T47D (cell line): ENCODE data around the gene SLC13A2.
"Not testable (repeated sequence)": the region's sequence is repeated elsewhere in the genome, so short reads cannot be mapped to it uniquely, and the experiment has no call there.

Source experiments
- DNase-seq, 2 experiments: peaks; one replicate each; pipeline versions ENCODE4 v3.0.0 to v3.0.0-alpha.2; 2011 to 2012; ENCODE audit warnings: low read depth in 1 of 2, low spot score in 1 of 2
- JUND ChIP-seq: IDR thresholded peaks from 2 replicates; pipeline ENCODE4 v1.6.1; 2012; ENCODE audit warnings: low read depth
- in situ Hi-C: cut with HindIII; loops from 2 replicates; pipeline ENCODE4 v1.10.0; 2016; ENCODE audit warnings: low sequenced_read_pairs, low pct_unique_long_range_greater_than_20kb

Gene SLC13A2, protein sequence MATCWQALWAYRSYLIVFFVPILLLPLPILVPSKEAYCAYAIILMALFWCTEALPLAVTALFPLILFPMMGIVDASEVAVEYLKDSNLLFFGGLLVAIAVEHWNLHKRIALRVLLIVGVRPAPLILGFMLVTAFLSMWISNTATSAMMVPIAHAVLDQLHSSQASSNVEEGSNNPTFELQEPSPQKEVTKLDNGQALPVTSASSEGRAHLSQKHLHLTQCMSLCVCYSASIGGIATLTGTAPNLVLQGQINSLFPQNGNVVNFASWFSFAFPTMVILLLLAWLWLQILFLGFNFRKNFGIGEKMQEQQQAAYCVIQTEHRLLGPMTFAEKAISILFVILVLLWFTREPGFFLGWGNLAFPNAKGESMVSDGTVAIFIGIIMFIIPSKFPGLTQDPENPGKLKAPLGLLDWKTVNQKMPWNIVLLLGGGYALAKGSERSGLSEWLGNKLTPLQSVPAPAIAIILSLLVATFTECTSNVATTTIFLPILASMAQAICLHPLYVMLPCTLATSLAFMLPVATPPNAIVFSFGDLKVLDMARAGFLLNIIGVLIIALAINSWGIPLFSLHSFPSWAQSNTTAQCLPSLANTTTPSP

DNA sequence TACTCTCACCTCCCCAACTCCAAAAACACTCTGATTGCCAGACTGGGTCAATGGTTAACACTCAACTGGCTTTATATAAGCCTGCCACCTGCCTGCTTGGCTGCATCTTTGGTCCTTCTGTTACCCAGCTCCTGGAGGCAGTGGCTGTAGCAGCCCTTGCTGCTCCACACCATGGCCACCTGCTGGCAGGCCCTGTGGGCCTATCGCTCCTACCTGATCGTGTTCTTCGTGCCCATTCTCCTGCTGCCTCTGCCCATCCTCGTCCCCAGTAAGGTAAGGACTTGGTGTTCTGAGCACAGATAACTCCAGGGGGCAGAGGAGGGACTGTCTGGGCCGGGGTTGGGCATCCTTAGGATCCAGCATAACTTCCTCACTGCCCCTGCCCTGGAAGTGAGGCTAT is at the start of gene SLC13A2:
Gene SLC13A2, plus strand, starts transcription at position 103 of the 400 bp plus-strand sequence. Its CDS starts 69 bp downstream, at position 172.
- peak in 1 of 2 experiments; percentile 51 for DNase-seq
- in situ Hi-C loops = no loop called here

DNA sequence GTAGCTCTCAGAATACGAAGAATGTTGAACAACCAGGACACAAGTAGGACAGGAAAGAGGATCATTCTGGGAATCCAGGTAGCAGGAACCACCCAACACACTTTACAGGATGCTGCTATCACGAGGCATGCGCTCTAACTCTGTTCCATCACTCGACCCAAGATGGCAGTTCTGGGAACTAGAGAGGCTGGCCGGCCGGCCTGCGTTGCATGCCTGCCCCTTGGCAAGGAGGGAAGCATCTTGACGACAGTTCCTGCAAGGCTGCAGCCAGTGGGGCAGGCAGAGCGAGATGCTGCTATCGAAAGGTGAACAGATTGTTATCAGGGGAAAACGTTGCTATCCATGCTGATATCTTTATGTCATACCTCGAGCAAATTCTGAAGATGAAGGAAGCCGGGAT is 48.2 kb upstream of the SLC13A2 start:
- in situ Hi-C loops = no loop called here
- no peak for TF ChIP-seq JUND
- DNase-seq = no peak

More for the DNA sequence above, at the start of gene SLC13A2:
- TF ChIP-seq JUND = no peak

GRCh38 chr17:28426081-28426519 is 47.3 kb upstream of the SLC13A2 start:
- in situ Hi-C loops = no loop called here
- TF ChIP-seq JUND = no peak
- DNase-seq = peak in 1 of 2 experiments; percentile 49

GRCh38 chr17:28427371-28427770 is 46.1 kb upstream of the SLC13A2 start:
- no peak for DNase-seq
- in situ Hi-C loops = no loop called here

DNA sequence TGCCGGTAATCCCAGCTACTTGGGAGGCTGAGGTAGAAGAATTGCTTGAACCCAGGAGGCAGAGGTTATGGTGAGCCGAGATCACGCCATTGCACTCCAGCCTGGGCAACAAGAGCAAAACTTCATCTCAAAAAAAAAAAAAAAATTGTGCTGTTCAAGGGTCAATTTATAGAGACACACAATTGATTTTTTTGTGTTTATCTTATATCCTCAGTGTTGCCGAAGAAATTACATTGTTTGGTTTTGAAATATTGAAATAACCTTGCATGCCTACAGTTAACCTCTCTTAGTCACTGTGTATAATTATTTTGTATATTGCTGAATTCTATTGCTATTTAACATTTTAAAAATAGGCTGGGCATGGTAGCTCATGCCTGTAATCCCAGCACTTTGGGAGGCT is 45.5 kb upstream of the SLC13A2 start:
- DNase-seq, in situ Hi-C loops: not testable (repeated sequence)

More at GRCh38 chr17:28427371-28427770, 46.1 kb upstream of the SLC13A2 start:
- TF ChIP-seq JUND = no peak

- in situ Hi-C loops = no loop called here
- TF ChIP-seq JUND = no peak
Measured at GRCh38 chr17:28433721-28434120, 39.7 kb upstream of the SLC13A2 start.

GRCh38 chr17:28434326-28434725 is 39.1 kb upstream of the SLC13A2 start:
- DNase-seq, in situ Hi-C loops: not testable (repeated sequence)

More at GRCh38 chr17:28433721-28434120, 39.7 kb upstream of the SLC13A2 start:
- no peak for DNase-seq

DNA sequence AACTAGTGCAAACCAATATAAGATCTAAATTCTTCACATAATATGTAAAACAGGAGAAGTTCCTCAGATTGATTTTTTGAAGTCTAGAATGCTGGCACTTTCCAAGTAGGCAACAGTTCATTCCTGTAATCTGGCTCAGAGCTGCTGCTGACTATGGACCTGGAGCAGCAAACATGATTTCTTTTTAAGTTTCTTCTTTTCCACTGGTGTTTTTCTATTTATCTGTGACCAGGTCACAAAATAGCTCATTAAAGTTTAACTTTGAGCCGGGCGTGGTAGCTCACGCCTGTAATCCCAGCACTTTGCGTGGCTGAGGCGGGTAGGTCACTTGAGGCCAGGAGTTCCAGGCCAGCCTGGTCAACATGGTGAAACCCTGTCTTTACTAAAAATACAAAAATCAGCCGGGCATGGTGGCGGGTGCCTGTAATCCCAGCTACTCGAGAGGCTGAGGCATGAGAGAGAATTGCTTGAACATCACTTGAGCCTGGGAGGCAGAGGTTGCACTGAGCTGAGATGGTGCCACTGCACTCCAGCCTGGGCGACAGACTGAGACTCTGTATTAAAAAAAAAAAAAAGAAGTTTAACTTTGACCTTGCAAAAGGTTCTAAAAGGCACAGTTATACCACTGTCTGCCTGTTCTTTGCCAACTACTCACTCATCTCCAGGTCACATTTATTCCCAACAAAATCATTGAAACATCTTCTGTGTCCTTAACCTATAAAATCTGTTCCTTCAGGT is 29.4 kb upstream of the SLC13A2 start:
- DNase-seq = no peak
- no peak for TF ChIP-seq JUND
- in situ Hi-C loops = no loop called here

GRCh38 chr17:28446716-28447395 is 26.6 kb upstream of the SLC13A2 start:
- in situ Hi-C loops = no loop called here
- TF ChIP-seq JUND = no peak

DNA sequence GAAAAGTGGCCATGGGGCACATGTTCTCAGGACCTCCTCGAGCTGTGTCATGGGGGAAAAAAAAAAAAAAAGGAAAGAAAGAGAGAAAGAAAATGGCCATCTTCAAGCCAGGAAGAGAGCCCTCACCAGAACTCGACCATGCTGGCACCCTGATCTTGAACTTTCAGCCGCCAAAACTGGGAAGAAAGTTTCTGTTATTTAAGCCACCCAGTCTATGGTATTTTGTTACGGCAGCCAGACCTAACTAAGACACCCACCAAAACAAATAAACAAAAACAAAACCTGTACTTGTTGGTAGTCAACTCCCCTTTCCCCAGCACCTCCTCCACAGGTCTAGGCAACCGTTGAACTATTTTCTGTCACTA is 26.1 kb upstream of the SLC13A2 start:
- no peak for TF ChIP-seq JUND

More at GRCh38 chr17:28446716-28447395, 26.6 kb upstream of the SLC13A2 start:
- DNase-seq = no peak

DNA sequence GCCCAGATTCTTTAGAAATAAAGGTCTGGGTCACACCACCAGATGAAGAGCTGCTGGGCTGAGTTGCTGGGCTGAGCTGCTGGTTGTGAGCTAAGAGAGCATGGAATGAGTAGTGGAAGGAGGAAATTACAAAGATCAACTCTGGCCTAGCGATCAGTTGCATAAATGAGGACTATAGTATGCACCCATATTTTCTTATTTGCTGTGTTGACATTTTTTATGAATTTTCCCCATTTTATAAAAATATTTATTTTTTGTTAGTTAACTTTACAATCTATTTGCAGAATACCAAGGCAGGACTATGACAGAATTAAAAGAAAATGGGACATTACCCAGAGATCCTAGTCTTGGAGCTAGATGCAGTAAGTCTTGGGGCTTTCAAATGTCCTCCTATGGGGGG is 23.6 kb upstream of the SLC13A2 start:
- no peak for TF ChIP-seq JUND
- in situ Hi-C loops = no loop called here
- no peak for DNase-seq

More for the DNA sequence above, 26.1 kb upstream of the SLC13A2 start:
- in situ Hi-C loops = no loop called here
- DNase-seq = no peak

DNA sequence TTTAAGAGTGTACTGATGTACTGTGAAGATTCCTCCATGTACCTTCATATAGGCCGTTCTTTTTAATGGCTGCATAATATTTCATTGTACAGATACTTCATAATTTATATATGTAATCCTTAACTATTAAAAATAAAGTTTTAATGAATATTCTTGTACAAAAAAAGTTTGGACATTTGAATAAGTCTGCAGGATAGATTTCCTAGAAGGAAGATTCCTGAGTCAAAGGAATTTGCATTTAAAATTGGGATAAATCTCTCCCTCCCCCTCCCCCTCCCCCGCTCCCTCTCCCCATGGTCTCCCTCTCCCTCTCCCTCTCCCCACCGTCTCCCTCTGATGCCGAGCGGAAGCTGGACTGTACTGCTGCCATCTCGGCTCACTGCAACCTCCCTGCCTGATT is 15.6 kb upstream of the SLC13A2 start:
- TF ChIP-seq JUND = no peak
- in situ Hi-C loops = no loop called here
- DNase-seq = no peak

DNA sequence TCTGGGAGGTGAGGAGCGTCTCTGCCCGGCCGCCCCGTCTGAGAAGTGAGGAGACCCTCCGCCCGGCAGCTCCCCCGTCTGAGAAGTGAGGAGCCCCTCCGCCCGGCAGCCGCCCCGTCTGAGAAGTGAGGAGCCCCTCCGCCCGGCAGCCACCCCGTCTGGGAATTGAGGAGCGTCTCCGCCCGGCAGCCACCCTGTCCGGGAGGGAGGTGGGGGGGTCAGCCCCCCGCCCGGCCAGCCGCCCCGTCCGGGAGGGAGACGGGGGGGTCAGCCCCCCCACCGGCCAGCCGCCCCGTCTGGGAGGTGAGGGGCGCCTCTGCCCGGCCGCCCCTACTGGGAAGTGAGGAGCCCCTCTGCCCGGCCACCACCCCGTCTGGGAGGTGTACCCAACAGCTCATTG is 14.6 kb upstream of the SLC13A2 start:
- in situ Hi-C loops, DNase-seq: not testable (repeated sequence)
